Activated naive CD4-positive, alpha-beta T cell (primary cell): Measurements from ENCODE around the gene KIF22.
"Not testable (repeated sequence)": the region's sequence is repeated elsewhere in the genome, so short reads cannot be mapped to it uniquely, and the experiment has no call there.

Experiments
- DNase-seq, 4 experiments: peaks; one replicate each; lab custom pipeline; 2025; lab: John Stamatoyannopoulos, UW

Gene KIF22

DNA sequence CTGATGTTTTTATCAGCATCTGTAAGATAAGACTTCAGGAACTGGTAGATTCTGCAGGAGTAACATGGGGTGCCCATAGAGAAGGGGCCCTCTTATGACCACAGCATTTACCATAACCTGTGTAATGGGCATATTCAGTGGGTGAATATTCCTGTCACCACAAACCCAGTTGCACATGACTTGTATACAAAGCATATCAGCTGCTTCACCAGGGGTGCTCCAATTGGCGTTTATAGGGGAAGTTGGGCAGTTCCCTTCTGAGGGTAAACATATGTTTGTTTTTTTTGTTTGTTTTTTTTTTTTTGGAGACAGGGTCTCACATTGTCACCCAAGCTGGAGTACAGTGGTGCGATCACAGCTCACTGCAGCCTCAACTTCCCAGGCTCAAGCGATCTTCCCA, 24.0 kb upstream of the KIF22 start:
- no peak for DNase-seq

- no peak for DNase-seq
Measured at GRCh38 chr16:29767062-29767461, 23.5 kb upstream of the KIF22 start.

GRCh38 chr16:29769507-29769906, 21.0 kb upstream of the KIF22 start:
- DNase-seq: no peak

- DNase-seq: no peak
Measured at GRCh38 chr16:29770250-29770929, 20.2 kb upstream of the KIF22 start.

GRCh38 chr16:29772330-29772729, 18.2 kb upstream of the KIF22 start:
- not testable (repeated sequence) for DNase-seq

DNA sequence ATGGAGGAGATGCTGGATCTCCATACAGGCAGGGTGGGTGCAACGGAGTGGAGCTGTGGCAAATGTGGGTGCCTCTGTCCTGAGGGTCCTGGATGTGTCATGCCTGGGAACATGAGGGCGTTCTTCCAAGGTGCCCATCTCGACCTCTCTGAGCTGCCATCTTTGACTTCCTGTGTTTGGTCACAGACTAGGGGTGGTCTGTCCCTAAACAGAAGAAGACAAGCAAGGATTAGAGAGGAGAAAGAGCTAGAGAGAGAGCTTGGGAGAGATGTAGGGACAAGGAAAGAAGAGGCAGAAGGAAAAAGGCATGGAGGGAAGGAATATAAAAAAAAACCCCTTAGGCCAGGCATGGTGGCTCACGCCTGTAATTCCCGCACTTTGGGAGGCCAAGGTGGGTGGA, 15.8 kb upstream of the KIF22 start:
- DNase-seq: no peak

GRCh38 chr16:29775742-29776408, 14.7 kb upstream of the KIF22 start:
- DNase-seq: no peak

DNA sequence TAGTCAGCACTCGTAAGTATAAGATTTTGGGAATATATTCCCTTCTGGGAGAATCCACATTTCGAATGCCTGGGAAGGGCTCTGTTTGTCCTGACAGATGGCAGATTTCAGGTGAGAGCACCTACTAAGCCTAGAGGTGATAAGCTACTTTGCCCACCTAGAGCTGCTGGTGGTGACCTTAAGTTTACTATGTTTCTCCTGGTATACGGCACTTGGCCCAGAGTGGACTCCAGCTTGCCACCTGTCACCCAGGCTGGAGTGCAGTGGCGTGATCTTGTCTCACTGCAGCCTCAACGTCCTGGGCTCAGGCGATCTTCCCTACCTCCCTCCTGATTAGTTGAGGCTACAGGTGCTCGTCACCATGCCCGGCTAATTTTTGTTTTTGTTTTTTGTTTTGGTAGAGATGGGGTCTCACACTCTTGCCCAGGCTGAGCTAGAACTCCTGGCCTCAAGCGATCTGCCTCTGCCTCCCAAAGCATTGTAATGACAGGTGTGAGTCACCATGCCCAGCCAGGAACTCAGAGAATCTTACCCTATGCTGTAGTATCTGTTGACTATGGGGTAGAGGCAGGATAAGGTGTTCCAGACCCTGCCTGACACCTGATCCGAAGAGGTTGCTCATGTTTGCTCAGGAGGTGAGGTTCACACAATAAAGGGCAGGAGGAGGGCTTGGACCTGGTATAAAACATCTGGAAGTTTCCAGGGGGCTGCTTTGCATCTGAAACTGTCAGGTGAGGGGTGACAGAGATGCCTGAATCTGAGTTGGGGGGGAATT, 12.8 kb upstream of the KIF22 start, which contains the start of gene ZG16:
TSS of gene ZG16 (plus strand) at position 681 of the 775 bp plus-strand sequence. CDS start 1,011 bp downstream, outside the sequence.
- DNase-seq: no peak

DNA sequence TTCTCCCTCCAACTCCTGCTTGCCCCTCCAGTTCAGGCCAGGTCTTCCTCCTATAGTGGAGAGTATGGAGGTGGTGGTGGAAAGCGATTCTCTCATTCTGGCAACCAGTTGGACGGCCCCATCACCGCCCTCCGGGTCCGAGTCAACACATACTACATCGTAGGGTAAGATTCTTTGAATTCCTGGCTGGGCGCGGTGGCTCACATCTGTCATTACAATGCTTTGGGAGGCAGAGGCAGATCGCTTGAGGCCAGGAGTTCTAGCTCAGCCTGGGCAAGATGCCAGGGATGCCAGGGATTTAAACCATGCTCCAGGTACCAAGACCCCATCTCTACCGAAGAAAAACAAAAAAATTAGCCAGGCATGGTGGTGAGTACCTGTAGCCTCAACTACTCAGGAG, 11.1 kb upstream of the KIF22 start:
- no peak for DNase-seq

DNA sequence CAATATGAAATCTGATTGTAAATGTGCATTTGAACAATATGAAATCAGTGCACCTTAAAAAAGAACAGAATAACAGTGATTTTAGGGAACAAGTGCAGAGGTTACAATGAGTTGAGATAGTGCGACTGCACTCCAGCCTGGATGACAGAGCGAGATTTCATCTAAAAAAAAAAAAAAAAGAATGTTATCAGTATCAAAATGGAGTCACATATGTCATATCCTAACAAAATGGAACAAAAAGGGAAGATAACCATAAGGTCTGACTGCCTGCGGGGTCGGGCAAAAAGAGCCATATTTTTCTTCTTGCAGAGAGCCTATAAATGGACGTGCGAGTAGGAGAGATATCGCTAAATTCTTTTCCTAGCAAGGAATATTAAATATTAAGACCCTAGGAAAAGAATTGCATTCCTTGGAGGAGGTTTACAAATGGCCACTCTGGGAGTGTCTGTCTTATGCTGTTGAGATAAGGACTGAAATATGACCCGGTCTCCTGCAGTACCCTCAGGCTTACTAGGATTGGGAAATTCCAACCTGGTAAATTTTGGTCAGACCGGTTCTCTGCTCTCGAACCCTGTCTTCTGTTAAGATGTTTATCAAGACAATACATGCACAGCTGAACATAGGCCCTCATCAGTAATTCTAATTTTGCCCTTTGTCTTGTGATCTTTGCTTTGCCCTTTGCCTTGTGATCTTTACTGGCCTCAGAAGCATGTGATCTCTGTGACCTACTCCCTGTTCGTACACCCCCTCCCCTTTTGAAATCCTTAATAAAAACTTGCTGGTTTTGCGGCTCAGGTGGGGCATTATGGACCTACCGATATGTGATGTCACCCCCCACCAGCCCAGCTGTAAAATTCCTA, 7.2 kb upstream of the KIF22 start:
- not testable (repeated sequence) for DNase-seq

- DNase-seq: no peak
Measured at GRCh38 chr16:29784157-29784556, 6.4 kb upstream of the KIF22 start.

DNA sequence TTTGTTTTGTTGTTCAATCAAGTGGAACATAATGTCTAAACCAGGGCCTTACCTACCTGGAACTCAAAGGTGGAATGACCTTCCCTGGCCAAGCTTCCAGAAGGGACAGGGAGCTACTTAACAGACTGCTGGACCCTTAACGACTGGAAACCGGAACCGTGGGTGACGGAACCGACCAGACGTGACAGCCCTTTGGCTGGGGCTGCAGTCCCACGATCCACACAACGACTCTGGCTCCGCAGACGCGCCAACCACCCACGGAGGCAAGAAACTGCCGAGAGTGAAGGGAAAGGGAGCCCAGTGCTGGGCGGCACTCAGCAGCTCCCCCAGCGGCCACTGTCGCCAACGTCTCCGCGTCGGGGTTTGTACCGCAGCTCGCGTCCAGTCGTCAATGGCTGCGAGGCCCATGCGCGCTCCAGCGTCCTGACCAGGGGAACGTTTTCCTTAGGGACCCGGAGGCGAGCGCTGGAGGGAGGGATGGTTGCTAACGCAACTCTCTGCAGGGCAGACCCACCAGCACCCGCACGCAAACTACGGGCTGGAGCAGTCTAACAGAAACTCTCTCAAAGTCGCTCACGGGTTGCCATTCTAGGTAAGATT, 5.5 kb upstream of the KIF22 start:
- DNase-seq: peak; percentile 33 to 74 (median 52)

DNA sequence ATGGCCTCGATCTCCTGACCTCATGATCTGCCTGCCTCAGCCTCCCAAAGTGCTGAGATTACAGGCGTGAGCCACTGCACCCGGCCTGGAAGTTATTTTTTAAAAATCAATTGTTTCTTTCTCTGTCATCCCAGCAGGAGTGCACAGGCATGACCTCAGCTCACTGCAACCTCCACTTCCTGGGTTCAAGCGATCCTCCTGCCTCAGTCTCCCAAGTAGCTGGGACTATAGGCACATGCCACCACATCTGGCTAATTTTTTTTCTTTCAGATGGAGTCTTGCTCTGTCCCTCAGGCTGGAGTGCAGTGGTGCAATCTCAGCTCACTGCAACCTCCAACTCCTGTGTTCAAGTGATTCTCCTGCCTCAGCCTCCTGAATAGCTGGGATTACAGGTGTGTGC, 3.4 kb upstream of the KIF22 start:
- DNase-seq: not testable (repeated sequence)

GRCh38 chr16:29789775-29790182, 772 bp upstream of the KIF22 start:
- DNase-seq: no peak

GRCh38 chr16:29790949-29791844, 646 bp downstream of the KIF22 start:
- DNase-seq: no peak

DNA sequence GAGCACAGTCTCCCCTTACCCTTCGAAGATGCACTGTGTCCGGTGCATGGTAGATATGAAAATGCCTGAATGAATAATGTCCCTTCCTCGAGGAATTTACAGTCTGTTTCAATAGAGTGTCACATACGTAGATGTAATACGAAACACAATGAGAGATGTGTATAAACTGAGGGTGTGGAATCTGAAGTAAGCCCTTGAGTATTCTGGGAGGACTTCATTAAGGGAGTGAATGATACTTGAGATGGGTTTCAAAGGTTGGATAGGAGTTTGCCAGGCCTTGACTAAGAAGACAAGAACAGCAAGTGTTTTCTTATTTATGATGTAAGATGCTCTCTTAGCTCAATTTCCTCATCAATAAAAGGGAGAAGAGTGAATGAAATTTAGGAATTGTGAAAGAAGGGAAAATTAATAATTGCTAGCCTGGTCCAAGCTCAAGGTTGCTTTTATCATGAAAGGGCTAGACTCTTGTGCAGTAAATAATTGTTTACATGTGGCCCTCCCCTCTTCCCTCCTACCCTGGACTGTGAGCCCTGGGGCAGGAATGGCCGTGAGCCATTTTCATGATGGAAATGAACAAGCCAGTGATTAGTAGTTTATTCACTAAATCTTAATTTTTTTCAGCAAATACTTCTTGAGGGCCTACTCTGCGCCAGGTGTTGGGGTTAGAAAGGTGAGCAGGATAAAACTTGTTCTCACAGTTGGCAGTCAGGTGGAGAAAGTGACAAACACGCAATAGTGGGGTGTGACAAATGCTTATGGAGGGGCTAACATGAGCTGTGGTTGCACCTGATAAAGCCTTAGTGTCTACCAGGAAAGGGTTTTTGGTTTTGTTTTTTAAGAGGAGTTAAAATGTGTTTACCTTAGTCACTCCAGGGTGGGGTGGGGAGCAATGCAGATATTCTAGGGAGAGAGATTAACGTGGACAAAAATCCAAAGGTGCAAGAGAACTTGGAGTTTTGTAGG, 1.6 kb downstream of the KIF22 start:
- DNase-seq: no peak

- not testable (repeated sequence) for DNase-seq
Measured at GRCh38 chr16:29793153-29793552, 2.6 kb downstream of the KIF22 start.

DNA sequence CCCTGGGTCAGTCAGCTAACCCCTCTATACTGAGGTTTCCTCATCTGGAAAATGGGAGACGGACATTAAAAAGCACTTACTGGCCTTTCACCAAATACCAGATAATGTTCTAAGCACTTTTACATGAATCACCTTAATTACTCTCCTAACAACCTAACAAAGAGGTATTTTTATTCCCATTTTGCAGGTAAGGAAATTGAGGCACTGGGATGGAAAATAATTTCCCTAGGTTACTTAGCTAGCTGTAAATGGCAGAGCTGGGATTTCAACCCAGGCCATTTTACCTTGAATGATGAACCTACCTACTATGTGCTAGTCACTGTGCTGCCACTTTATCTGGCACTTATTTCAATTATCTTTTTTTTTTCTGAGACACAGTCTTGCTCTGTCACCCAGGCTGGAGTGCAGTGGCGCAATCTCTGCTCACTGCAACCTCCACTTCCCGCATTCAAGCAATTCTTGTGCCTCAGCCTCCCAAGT, 3.7 kb downstream of the KIF22 start:
- no peak for DNase-seq

DNA sequence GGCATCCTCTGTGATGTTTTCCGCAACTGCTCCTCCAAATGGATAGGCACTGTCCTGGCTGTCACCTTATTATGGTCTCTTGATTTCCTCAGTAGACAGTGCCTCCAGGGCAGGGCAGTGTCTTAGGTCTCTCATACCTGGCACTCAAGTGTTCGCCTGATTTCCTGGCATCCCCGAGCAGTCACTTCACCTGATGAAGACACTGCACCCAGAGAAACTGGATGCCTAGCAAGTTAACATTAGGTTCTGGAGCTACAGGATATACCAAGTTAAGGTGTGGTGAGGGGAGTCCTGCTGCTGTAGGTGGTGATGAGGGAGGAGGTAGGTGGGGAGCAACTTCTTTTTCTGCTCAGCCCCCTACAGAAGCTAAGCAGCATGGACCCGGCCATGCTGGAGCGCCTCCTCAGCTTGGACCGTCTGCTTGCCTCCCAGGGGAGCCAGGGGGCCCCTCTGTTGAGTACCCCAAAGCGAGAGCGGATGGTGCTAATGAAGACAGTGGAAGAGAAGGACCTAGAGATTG, 11.9 kb downstream of the KIF22 start:
- no peak for DNase-seq
